ENCODE measurements around the gene GPR146. TPM values are rescaled to one million over a fixed set of nuclear protein-coding genes. Genes with fewer than 3 reads are reported as not detected.

Gene GPR146
- total RNA-seq, 6 experiments from 2014 or later: 13.3 to 45.3 (median 22.8) TPM

DNA sequence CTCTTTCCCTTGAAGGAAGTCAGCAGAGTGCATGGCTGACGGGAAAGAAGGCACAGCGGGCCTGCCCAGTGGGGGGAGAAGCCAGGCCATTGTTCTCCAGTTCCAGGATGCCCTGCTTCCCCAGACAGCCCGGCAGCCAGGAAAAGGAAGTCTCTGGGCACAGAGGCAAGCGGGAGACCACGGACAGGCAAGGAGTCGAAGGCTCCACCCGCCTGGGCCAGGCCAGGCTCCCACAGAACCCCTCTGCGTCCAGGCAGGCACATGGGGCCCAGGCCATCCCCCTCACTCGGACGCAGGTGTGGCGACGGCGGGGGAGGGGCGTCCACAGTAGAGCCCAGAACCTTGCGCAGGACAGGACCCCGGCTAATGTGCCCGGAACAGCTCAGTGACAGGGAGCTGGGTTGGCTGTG lies 8.7 kb downstream of the GPR146 start:
- no peak for DNase-seq
- H3K9me3 ChIP-seq: no peaks in the 10 kb centered on the region
- no peak overlapping the region for H3K4me3 ChIP-seq
- TF ChIP-seq, protein P1, sequence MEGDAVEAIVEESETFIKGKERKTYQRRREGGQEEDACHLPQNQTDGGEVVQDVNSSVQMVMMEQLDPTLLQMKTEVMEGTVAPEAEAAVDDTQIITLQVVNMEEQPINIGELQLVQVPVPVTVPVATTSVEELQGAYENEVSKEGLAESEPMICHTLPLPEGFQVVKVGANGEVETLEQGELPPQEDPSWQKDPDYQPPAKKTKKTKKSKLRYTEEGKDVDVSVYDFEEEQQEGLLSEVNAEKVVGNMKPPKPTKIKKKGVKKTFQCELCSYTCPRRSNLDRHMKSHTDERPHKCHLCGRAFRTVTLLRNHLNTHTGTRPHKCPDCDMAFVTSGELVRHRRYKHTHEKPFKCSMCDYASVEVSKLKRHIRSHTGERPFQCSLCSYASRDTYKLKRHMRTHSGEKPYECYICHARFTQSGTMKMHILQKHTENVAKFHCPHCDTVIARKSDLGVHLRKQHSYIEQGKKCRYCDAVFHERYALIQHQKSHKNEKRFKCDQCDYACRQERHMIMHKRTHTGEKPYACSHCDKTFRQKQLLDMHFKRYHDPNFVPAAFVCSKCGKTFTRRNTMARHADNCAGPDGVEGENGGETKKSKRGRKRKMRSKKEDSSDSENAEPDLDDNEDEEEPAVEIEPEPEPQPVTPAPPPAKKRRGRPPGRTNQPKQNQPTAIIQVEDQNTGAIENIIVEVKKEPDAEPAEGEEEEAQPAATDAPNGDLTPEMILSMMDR (IDR thresholded peaks at IDR 0.05): no peak
- no peak for TF ChIP-seq POLR2A (IDR thresholded peaks at IDR 0.05)
- no peaks in the 10 kb centered on the region for H3K36me3 ChIP-seq
- peak; percentile 3 to 33 (median 4) for ATAC-seq
- H3K27me3 ChIP-seq: no peaks in the 10 kb centered on the region
- intact Hi-C loops (cut with DNase I): no loop called here
- peaks cover 0 to 28% (median 14%) of the 10 kb centered on the region in 4 donors for H3K4me1 ChIP-seq
- WGBS (ENCODE audit: insufficient coverage, low coverage, low lambda C conversion rate, missing lambda C conversion rate): 63% methylated on average over 5 of the region's 17 CpGs
- H3K27ac ChIP-seq: peak overlapping the region in 1 of 3 donors; percentile 63

DNA sequence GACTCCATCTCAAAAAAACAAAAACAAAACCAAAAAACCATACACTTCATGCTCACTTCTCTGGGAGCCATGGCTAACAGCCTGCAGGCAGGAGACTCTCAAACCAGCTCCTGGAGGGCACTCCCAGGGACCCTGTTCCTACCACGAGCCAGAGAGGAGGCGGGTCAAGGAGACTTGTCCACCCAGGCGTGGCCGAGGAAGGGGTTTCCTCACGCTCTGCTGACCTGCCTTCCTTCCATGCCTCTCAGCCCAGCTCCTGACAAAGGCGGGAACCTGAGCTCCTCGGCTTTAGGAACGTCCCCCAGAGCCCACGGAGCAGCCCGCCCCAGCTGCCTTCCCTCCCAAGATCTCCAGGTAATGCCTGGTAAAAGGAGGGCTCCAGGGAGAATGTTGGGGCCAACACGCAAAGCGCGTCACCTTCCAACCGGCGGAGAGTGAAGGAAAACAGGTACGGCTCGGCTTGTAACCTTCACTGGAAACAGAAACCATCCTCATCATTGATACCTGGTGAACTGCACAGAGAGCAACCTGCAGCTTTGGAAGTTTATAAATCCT lies 9.5 kb downstream of the GPR146 start:
- Histone ChIP-seq H3K27ac (no peak overlapping the region), H3K4me3 (no peak overlapping the region), H3K27me3 (no peaks in the 10 kb centered on the region), H3K4me1 (peaks cover 0 to 20% (median 7%) of the 10 kb centered on the region in 4 donors), H3K9me3 (no peaks in the 10 kb centered on the region), H3K36me3 (no peaks in the 10 kb centered on the region)
- ATAC-seq (no peak), DNase-seq (no peak)
- WGBS (ENCODE audit: insufficient coverage, low coverage, low lambda C conversion rate, missing lambda C conversion rate): 87% methylated on average over 3 of the region's 17 CpGs
- intact Hi-C loops (cut with DNase I): no loop called here
- TF ChIP-seq POLR2A (IDR thresholded peaks at IDR 0.05): no peak
- TF ChIP-seq, protein P1 (IDR thresholded peaks at IDR 0.05): no peak

DNA sequence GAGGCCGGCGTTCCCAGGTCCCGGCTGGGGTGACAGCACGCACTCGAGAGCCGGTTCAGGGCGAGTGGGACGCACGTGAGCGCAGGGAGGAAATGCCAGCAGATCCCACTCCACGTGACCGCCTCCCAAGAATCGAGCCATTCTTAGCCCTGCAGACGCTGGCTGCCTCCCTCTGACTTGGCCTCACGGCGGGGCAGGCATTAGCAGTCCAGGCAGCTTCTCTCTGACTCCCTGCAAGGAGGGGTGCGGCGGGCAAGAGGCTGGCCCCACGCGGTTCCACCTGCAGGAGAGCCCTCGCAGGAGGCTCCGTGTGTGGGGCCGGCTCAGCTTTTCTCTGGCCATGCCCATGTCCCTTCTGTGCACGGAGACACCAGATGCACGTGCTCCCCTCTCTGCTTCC lies 10.1 kb downstream of the GPR146 start:
- WGBS (ENCODE audit: insufficient coverage, low coverage, low lambda C conversion rate, missing lambda C conversion rate): no CpG with 5 or more reads among the region's 25 CpGs
- no peaks in the 10 kb centered on the region for H3K27me3 ChIP-seq
- H3K9me3 ChIP-seq: no peaks in the 10 kb centered on the region
- H3K4me3 ChIP-seq: no peak overlapping the region
- H3K4me1 ChIP-seq: peaks cover 0 to 14% (median 4%) of the 10 kb centered on the region in 4 donors
- no peak overlapping the region for H3K27ac ChIP-seq
- TF ChIP-seq, protein P1 (IDR thresholded peaks at IDR 0.05): no peak
- no peak for TF ChIP-seq POLR2A (IDR thresholded peaks at IDR 0.05)
- intact Hi-C loops (cut with DNase I): no loop called here
- DNase-seq (no peak), ATAC-seq (no peak)
- no peaks in the 10 kb centered on the region for H3K36me3 ChIP-seq

DNA sequence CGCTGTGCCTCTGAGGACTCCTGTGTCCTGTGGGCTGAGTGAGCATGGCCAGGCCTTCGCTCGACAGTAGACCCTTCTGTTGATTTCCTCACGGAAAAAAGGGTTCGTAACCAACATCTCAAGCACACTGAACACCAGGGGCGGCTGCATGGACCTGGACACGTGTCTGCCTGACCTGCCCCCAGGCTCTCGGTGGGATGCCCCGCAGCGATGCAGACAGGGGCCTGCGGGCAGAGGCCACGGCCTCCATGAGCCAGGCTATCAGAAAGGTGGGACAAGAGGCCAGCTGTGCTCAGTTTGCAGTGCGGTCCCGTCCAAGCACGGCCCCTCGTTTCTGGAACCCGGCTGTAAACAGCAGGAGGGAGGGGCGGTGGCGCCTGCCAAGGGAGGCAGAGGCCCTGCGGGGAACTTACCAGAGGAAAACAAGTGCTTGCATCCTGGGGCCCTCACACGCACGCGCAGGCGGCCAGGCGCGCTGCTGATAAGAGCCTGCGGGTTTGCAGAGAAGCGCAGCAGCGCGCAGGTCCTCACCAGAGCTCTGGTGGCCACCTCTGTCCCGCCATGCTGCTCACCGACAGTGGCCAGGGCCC lies 10.6 kb downstream of the GPR146 start:
- Histone ChIP-seq H3K27ac (no peak overlapping the region), H3K27me3 (no peaks in the 10 kb centered on the region), H3K4me3 (no peak overlapping the region), H3K36me3 (no peaks in the 10 kb centered on the region), H3K9me3 (no peaks in the 10 kb centered on the region), H3K4me1 (peaks cover 0 to 9% (median 1%) of the 10 kb centered on the region in 4 donors)
- intact Hi-C loops (cut with DNase I): no loop called here
- WGBS (ENCODE audit: insufficient coverage, low coverage, low lambda C conversion rate, missing lambda C conversion rate): 27% methylated on average over 3 of the region's 32 CpGs
- peak in 2 of 3 donors; percentile 64 to 69 for DNase-seq
- ATAC-seq: peak; percentile 2 to 31 (median 14)
- TF ChIP-seq POLR2A (IDR thresholded peaks at IDR 0.05): no peak
- TF ChIP-seq, protein P1 (IDR thresholded peaks at IDR 0.05): no peak

Data from right lobe of liver (tissue), 6 donors.